HCT116 (cell line): ENCODE results near the gene LPAR1. TPM values are rescaled to one million over a fixed set of nuclear protein-coding genes. Genes with fewer than 3 reads are reported as not detected.

Source experiments
- ATAC-seq: fragments of 200-7000 bp; cut with Tn5 transposase; 2 replicates; pipeline ENCODE4 v1.9.1; 2020; ENCODE audit warnings: mild to moderate bottlenecking, moderate library complexity
- BruUV-seq: library from RNA; stranded (reverse); fragments of 400-500 nt; replicated peaks from 2 replicates; lab custom pipeline; 2021; lab: Mats Ljungman, UMichigan
- CTCF ChIA-PET: fragments of 300-600 bp; sonication (Branson Sonifier 250); formaldehyde crosslinking; loops from one replicate; lab custom pipeline; 2021; ENCODE audit warnings: antibody characterized with exemption; lab: Charles Lee
- POLR2A ChIA-PET: fragments of 300-600, 350-600 bp; sonication (Branson Sonifier 250); formaldehyde crosslinking; loops from one replicate; lab custom pipeline; 2021; ENCODE audit warnings: antibody characterized with exemption; lab: Charles Lee
- RAD21 ChIA-PET, 2 experiments: fragments of 300-600 bp; sonication (Branson Sonifier 250); formaldehyde crosslinking; loops; one replicate each; lab custom pipeline; 2023; ENCODE audit warnings: low total read pairs in 2 of 2; ENCODE audit not compliant: uncharacterized antibody in 2 of 2, unreplicated experiment in 2 of 2, low non-redundant PET in 1 of 2; lab: Charles Lee
- DNase-seq: peaks from one replicate; pipeline ENCODE4 v3.0.0-alpha.2; 2010; ENCODE audit warnings: low read depth, low spot score
- H2AFZ ChIP-seq: fragments of 200-600 bp; shearing (Covaris generic), sonication (generic); 2 replicates; pipeline ENCODE4 v1.6.1; 2017; ENCODE audit warnings: low read depth, mixed run types, mixed read lengths, antibody characterized with exemption, low read length; ENCODE audit not compliant: poor library complexity, severe bottlenecking
- H3K27ac ChIP-seq: 2 replicates; pipeline ENCODE4 v1.5.1; 2012; ENCODE audit warnings: low read depth, low read length
- H3K27me3 ChIP-seq: fragments of 200-600 bp; sonication (generic); 2 replicates; pipeline ENCODE4 v1.6.1; 2016; ENCODE audit warnings: mixed run types, low read length, mixed read lengths; ENCODE audit not compliant: insufficient read depth
- H3K36me3 ChIP-seq, 2 experiments: fragments of 200-500 bp in 1 of 2; fragments of 200-600 bp in 1 of 2; sonication (Bioruptor generic) in 1 of 2; sonication (generic) in 1 of 2; 2 replicates each; pipeline versions ENCODE4 v1.5.1 to v1.6.1; 2014 to 2016; ENCODE audit warnings: low read length in 2 of 2, inconsistent platforms in 1 of 2, mixed read lengths in 1 of 2, mixed run types in 1 of 2; ENCODE audit not compliant: insufficient read depth in 2 of 2, control insufficient read depth in 1 of 2
- H3K4me1 ChIP-seq, 2 experiments: fragments of 200-600 bp in 1 of 2; sonication (generic) in 1 of 2; 2 replicates each; pipeline versions ENCODE4 v1.5.1 to v1.6.1; 2012 to 2017; ENCODE audit warnings: low read length in 2 of 2, inconsistent platforms in 1 of 2, mild to moderate bottlenecking in 1 of 2, mixed read lengths in 1 of 2, mixed run types in 1 of 2, moderate library complexity in 1 of 2; ENCODE audit not compliant: insufficient read depth in 2 of 2, control insufficient read depth in 1 of 2
- H3K4me2 ChIP-seq: fragments of 200-600 bp; sonication (generic); 2 replicates; pipeline ENCODE4 v1.6.1; 2017; ENCODE audit warnings: mixed run types, low read length, mixed read lengths
- H3K4me3 ChIP-seq, 2 experiments: fragments of 200-600 bp in 1 of 2; sonication (generic) in 1 of 2; replicated peaks in 1 of 2; 2 replicates each; pipeline ENCODE4 v1.5.1; 2011 to 2016; ENCODE audit warnings: low read length in 2 of 2, control low read depth in 1 of 2, low read depth in 1 of 2, mild to moderate bottlenecking in 1 of 2, mixed read lengths in 1 of 2, mixed run types in 1 of 2
- H3K79me2 ChIP-seq: fragments of 200-600 bp; sonication (generic); 2 replicates; pipeline ENCODE4 v1.6.1; 2017; ENCODE audit warnings: mild to moderate bottlenecking, mixed run types, low read length, moderate library complexity, mixed read lengths; ENCODE audit not compliant: insufficient read depth
- H3K9ac ChIP-seq: fragments of 200-600 bp; sonication (generic); 2 replicates; pipeline ENCODE4 v1.6.1; 2016; ENCODE audit warnings: low read length, mixed read lengths
- H3K9me2 ChIP-seq: fragments of 200-600 bp; sonication (generic), shearing (Covaris generic); 2 replicates; pipeline ENCODE4 v1.6.1; 2017; ENCODE audit warnings: mixed run types, mild to moderate bottlenecking, moderate library complexity; ENCODE audit not compliant: insufficient read depth
- H3K9me3 ChIP-seq, 2 experiments: fragments of 200-500 bp in 1 of 2; fragments of 200-600 bp in 1 of 2; sonication (Bioruptor generic) in 1 of 2; sonication (generic) in 1 of 2; 2 replicates each; pipeline ENCODE4 v1.6.1; 2014 to 2017; ENCODE audit warnings: low read length in 2 of 2, mixed read lengths in 2 of 2, inconsistent platforms in 1 of 2, low read depth in 1 of 2, mild to moderate bottlenecking in 1 of 2, mixed run types in 1 of 2, moderate library complexity in 1 of 2; ENCODE audit not compliant: control insufficient read depth in 1 of 2, insufficient read depth in 1 of 2
- H4K20me1 ChIP-seq: fragments of 200-600 bp; sonication (generic), shearing (Covaris generic); 2 replicates; pipeline ENCODE4 v1.6.1; 2017; ENCODE audit warnings: mixed run types, mild to moderate bottlenecking, moderate library complexity; ENCODE audit not compliant: insufficient read depth
- CBX3 ChIP-seq: IDR thresholded peaks from 2 replicates; pipeline ENCODE4 v1.6.1; 2012; ENCODE audit warnings: low read depth
- CEBPB ChIP-seq: IDR thresholded peaks from 2 replicates; pipeline ENCODE4 v1.6.1; 2012; ENCODE audit warnings: low read depth
- CTCF ChIP-seq, 3 experiments: fragments of 200-600 bp in 1 of 3; sonication (generic) in 1 of 3; IDR thresholded peaks in 2 of 3; conservative IDR thresholded peaks in 1 of 3; 2 replicates each; pipeline ENCODE4 v1.5.1; 2012 to 2017; ENCODE audit warnings: low read depth in 2 of 3, low read length in 2 of 3, antibody characterized with exemption in 1 of 3, borderline replicate concordance in 1 of 3, control low read depth in 1 of 3, mild to moderate bottlenecking in 1 of 3, mixed read lengths in 1 of 3, mixed run types in 1 of 3, moderate library complexity in 1 of 3; ENCODE audit not compliant: insufficient read depth in 1 of 3
- EGR1 ChIP-seq: IDR thresholded peaks from 2 replicates; pipeline ENCODE4 v1.6.1; 2012; ENCODE audit warnings: low read depth
- ELF1 ChIP-seq: IDR thresholded peaks from 2 replicates; pipeline ENCODE4 v1.6.1; 2012; ENCODE audit warnings: low read depth, borderline replicate concordance
- JUND ChIP-seq: IDR thresholded peaks from 2 replicates; pipeline ENCODE4 v1.6.1; 2012
- POLR2A ChIP-seq: IDR thresholded peaks from 2 replicates; pipeline ENCODE4 v1.7.0; 2011; ENCODE audit warnings: borderline replicate concordance; ENCODE audit not compliant: insufficient read depth, insufficient read length; ENCODE audit errors: extremely low read depth
- POLR2AphosphoS5 ChIP-seq: IDR thresholded peaks from 2 replicates; pipeline ENCODE4 v1.6.1; 2011; ENCODE audit warnings: mild to moderate bottlenecking, low read depth, low read length, moderate library complexity
- RAD21 ChIP-seq: IDR thresholded peaks from 2 replicates; pipeline ENCODE4 v1.6.1; 2012; ENCODE audit warnings: low read depth, mild to moderate bottlenecking
- SIN3A ChIP-seq: IDR thresholded peaks from 2 replicates; pipeline ENCODE4 v1.6.1; 2012; ENCODE audit warnings: low read depth
- SP1 ChIP-seq: IDR thresholded peaks from 2 replicates; pipeline ENCODE4 v1.6.1; 2012; ENCODE audit warnings: low read depth
- TCF7L2 ChIP-seq: IDR thresholded peaks from 2 replicates; pipeline ENCODE4 v1.7.0; 2011; ENCODE audit warnings: borderline replicate concordance, inconsistent platforms; ENCODE audit not compliant: insufficient read depth, insufficient read length; ENCODE audit errors: extremely low read depth
- ZFX ChIP-seq: fragments of 450-650 bp; IDR thresholded peaks from 2 replicates; pipeline ENCODE4 v1.6.1; 2017
- intact Hi-C: fragments of 100-400 bp; cut with micrococcal nuclease; formaldehyde crosslinking; loops from 2 replicates; pipeline ENCODE4 v1.10.0; 2022
- total RNA-seq: library from RNA; stranded (reverse); gene quantifications from one replicate; pipeline ENCODE4 v1.2.1, GENCODE V29; 2021; ENCODE audit not compliant: unreplicated experiment
- TF ChIP-seq, protein P1 (sequence below): IDR thresholded peaks from 2 replicates; pipeline ENCODE4 v1.6.1; 2012

LPAR1 gene
- total RNA-seq, 1 experiment from 2014 or later, result 7.4 TPM

DNA sequence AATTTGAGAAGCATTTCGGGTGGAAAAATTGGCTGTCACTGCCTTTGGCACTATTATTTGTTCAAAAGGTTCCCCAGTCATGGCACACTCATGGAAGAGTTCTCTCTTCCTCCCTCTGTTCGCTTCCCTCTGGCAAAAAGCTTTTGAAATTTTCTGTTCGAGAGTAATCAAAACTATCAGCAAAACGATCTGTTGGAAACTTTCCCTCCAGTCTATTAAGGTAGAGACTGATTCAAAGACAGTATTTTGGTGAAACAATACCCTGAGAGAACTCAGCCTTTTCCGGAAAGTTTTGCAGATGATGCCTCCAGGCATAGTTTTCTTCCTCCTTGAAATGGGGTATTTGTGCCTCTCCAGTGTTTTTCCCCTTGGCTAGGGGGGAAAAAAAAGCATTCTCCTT lies 3.6 kb upstream of the LPAR1 start:
- Histone ChIP-seq H3K4me2 (no peak overlapping the region), H3K27me3 (no peaks in the 10 kb centered on the region), H3K9me2 (no peaks in the 10 kb centered on the region), H4K20me1 (no peaks in the 10 kb centered on the region), H3K9ac (no peak overlapping the region), H3K27ac (no peak overlapping the region), H3K4me1 (peaks cover 4 to 16% of the 10 kb centered on the region in 2 experiments; a peak in 3 of 4 replicates), H2AFZ (peak overlapping the region; percentile 45), H3K9me3 (no peaks in the 10 kb centered on the region), H3K4me3 (no peak overlapping the region), H3K36me3 (no peaks in the 10 kb centered on the region), H3K79me2 (no peaks in the 10 kb centered on the region)
- ChIA-PET POLR2A (no interaction called here), RAD21 (no interaction called here), CTCF (no interaction called here)
- no peak for ATAC-seq
- BruUV-seq, result no TSS peak
- DNase-seq, result no peak
- no peak for TF ChIP-seq POLR2A
- TF ChIP-seq SP1, result no peak
- TF ChIP-seq ZFX, result no peak
- TF ChIP-seq, protein P1, sequence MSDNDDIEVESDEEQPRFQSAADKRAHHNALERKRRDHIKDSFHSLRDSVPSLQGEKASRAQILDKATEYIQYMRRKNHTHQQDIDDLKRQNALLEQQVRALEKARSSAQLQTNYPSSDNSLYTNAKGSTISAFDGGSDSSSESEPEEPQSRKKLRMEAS, result no peak
- no peak for TF ChIP-seq SIN3A
- no peak for TF ChIP-seq EGR1
- TF ChIP-seq ELF1, result no peak
- TF ChIP-seq TCF7L2, result no peak
- TF ChIP-seq CEBPB, result no peak
- no peak for TF ChIP-seq CTCF (IDR thresholded peaks at IDR 0.05 in 2 of 3, conservative IDR thresholded peaks at IDR 0.05 in 1 of 3; ENCODE audit: borderline replicate concordance in 1 of 3, insufficient read depth in 1 of 3, low read depth in 2 of 3, low read length in 2 of 3)
- TF ChIP-seq RAD21, result no peak
- TF ChIP-seq JUND, result no peak
- TF ChIP-seq CBX3, result no peak
- TF ChIP-seq POLR2AphosphoS5, result no peak
- intact Hi-C loops, result no loop called here
